ENCODE data around the gene RNF181. TPM values are rescaled to one million over a fixed set of nuclear protein-coding genes. Genes with fewer than 3 reads are reported as not detected.
"Not testable (repeated sequence)": the region's sequence is repeated elsewhere in the genome, so short reads cannot be mapped to it uniquely, and the experiment has no call there.

The RNF181 gene
- total RNA-seq, 1 donor from 2014 or later: 280 TPM

DNA sequence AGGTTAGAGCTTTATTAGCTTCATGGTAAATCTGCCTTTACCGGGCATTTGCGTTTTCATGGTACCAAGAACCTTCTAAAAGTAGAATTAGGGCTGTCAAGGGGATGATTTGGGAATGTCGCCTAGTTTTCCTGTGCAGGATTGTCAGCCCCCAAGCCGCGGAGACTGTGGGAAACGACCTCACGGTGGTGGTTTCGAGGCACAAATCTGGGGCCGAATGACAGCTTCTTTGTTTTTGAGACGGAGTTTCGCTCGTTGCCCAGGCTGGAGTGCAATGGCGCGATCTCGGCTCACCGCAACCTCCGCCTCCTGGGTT, 19.8 kb downstream of the RNF181 start:
- TF ChIP-seq, protein P1, sequence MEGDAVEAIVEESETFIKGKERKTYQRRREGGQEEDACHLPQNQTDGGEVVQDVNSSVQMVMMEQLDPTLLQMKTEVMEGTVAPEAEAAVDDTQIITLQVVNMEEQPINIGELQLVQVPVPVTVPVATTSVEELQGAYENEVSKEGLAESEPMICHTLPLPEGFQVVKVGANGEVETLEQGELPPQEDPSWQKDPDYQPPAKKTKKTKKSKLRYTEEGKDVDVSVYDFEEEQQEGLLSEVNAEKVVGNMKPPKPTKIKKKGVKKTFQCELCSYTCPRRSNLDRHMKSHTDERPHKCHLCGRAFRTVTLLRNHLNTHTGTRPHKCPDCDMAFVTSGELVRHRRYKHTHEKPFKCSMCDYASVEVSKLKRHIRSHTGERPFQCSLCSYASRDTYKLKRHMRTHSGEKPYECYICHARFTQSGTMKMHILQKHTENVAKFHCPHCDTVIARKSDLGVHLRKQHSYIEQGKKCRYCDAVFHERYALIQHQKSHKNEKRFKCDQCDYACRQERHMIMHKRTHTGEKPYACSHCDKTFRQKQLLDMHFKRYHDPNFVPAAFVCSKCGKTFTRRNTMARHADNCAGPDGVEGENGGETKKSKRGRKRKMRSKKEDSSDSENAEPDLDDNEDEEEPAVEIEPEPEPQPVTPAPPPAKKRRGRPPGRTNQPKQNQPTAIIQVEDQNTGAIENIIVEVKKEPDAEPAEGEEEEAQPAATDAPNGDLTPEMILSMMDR (conservative IDR thresholded peaks at IDR 0.05; ENCODE audit: low read depth, low read length): no peak
- DNase-seq (ENCODE audit: low read depth): no peak
- no peak overlapping the region for H3K4me3 ChIP-seq (ENCODE audit: low read depth, low read length)

DNA sequence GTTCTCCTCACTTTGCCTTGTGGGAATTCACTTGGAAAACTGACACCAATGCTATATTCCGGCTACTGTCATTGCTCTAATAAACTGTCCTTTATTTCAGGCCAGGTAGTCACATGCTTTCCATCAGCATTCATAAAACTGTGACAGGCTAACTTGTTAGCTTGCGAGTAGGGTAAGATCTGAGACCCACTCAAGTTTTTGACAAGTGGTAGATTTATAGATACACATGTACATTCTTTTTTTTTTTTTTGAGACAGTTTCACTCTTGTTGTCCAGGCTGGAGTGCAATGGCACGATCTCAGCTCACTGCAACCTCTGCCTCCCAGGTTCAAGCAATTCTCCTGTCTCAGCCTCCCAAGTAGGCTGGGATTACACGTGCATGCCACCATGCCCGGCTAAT, 22.2 kb downstream of the RNF181 start:
- not testable (repeated sequence) for DNase-seq (ENCODE audit: low read depth)
- peak overlapping the region; percentile 93 for H3K4me3 ChIP-seq (ENCODE audit: low read depth, low read length)

DNA sequence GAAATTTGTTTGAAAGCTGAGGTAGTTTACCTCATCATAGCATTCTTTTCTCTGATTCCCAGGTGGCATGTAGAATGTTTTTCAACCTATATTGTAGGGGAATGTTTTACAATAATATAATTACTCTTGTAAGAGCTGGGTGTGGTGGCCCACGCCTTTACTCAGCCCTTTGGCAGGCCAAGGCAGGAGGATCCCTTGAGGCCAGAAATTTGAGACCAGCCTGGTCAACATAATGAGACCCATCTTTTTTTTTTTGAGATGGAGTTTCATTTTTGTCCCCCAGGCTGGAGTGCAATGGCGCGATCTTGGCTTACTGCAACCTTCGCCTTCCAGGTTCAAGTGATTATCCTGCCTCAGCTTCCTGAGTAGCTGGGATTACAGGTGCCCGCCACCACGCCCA, 24.1 kb downstream of the RNF181 start:
- DNase-seq (ENCODE audit: low read depth): no peak
- no peak overlapping the region for H3K4me3 ChIP-seq (ENCODE audit: low read depth, low read length)
- TF ChIP-seq, protein P1 (conservative IDR thresholded peaks at IDR 0.05; ENCODE audit: low read depth, low read length): no peak

DNA sequence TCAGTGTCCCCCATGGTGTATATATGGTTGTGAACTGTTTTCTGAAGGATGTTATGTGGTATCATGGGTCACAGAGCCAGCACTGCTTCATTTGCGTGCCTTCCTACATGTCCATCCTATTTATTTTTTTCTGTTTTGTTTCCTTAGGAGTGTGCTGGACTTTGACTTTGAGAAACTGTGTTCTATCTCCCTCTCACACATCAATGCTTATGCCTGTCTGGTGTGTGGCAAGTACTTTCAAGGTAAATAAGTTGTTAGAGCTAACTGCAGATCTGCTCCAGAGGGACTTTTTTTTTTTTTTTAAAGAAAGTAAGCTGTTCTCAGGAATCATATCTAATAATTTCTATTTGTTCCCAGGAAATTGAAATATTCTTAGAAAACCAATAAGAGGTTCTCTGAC, 25.8 kb downstream of the RNF181 start:
- no peak for DNase-seq (ENCODE audit: low read depth)
- no peak overlapping the region for H3K4me3 ChIP-seq (ENCODE audit: low read depth, low read length)
- TF ChIP-seq, protein P1 (conservative IDR thresholded peaks at IDR 0.05; ENCODE audit: low read depth, low read length): no peak

DNA sequence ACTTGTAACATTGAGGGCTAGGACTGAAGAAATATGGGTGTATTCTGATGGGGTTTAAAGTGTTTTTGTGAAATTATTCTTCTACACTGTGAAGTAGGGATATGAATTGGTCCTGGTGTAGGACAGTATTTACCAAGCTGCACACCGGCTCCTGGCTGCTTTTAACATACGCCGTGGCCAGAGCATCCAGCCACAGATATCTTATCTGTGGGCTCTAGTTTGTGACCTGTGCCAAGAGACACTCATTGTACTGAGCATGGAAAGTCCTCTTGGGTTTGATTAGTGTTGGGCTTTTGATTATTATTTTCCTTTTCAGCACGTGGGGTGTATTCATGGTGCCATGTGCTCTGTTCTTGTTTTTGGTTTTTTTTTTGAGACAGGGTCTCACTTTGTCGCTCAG, 28.4 kb downstream of the RNF181 start:
- TF ChIP-seq, protein P1 (conservative IDR thresholded peaks at IDR 0.05; ENCODE audit: low read depth, low read length): no peak
- H3K4me3 ChIP-seq (ENCODE audit: low read depth, low read length): no peak overlapping the region
- DNase-seq (ENCODE audit: low read depth): no peak

DNA sequence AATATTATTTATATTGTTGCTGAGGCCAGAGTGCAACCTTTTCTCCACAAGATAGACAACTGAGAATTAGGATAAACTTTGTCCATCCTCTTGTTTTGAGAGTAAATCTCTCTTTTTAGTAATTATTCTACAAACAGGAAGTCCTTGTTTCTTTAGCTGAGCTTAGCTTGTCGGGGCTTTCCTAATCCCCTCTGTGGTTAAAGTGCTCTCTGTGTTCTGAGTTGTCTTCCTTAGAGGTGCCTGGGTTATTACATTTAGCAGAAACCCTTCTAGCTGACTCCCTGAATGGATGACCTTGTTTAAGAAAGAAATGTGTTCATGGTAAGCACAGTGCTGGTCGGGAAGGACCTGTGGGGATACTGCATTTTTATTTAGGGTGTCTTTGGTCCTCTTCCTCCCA, 33.1 kb downstream of the RNF181 start:
- no peak overlapping the region for H3K4me3 ChIP-seq (ENCODE audit: low read depth, low read length)
- no peak for DNase-seq (ENCODE audit: low read depth)
- TF ChIP-seq, protein P1 (conservative IDR thresholded peaks at IDR 0.05; ENCODE audit: low read depth, low read length): no peak

DNA sequence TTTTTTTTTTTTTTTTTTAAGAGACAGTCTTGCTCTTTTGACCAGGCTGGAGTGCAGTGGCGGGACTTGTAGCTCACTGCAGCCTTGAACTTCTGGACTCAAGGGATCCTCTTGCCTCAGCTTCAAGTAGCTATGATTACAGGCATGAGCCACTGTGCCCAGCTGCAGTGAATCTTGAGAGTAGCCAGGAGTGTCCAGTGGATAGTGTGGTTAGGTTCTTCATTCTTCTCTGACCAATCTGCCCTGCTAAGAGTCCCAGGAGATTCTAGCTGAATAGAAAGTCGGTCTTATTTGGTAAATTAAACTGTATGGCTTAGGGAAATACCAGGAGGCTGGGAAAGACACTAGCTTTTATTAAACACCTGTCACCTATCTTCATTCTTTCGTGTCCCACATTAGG, 35.8 kb downstream of the RNF181 start:
- no peak for DNase-seq (ENCODE audit: low read depth)
- TF ChIP-seq, protein P1 (conservative IDR thresholded peaks at IDR 0.05; ENCODE audit: low read depth, low read length): no peak
- H3K4me3 ChIP-seq (ENCODE audit: low read depth, low read length): no peak overlapping the region

DNA sequence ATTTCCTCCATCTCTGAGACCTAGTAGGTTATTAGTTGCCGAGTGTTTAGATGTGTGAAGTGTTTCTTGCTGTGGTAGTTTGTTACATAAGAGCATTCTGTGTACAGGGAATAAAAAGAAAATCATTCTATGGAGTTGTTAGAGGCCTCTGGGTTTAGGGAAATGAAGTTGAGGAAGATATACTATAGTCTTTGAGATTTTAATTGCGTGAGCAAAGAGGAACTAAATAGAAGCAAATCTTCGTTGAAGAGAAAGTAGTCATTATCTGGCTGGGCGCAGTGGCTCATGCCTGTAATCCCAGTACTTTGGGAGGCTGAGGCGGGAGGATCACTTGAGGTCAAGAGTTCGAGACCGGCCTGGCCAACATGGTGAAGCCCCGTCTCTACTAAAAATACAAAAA, 39.5 kb downstream of the RNF181 start:
- H3K4me3 ChIP-seq (ENCODE audit: low read depth, low read length): no peak overlapping the region
- TF ChIP-seq, protein P1 (conservative IDR thresholded peaks at IDR 0.05; ENCODE audit: low read depth, low read length): no peak
- no peak for DNase-seq (ENCODE audit: low read depth)

Measured in epithelial cell of proximal tubule (primary cell).